ENCODE results near the gene SLC27A5. TPM values are rescaled to one million over a fixed set of nuclear protein-coding genes. Genes with fewer than 3 reads are reported as not detected.
"Not testable (repeated sequence)": the region's sequence is repeated elsewhere in the genome, so short reads cannot be mapped to it uniquely, and the experiment has no call there.

SLC27A5 gene
- polyA plus RNA-seq, 5 donors, result 5.8 to 9.5 (median 7.8) TPM

- DNase-seq, result no peak
Observed at GRCh38 chr19:58471736-58472135, 40.1 kb downstream of the SLC27A5 start.

GRCh38 chr19:58470837-58471543, 40.8 kb downstream of the SLC27A5 start:
- not testable (repeated sequence) for DNase-seq

- DNase-seq, result no peak
Observed at GRCh38 chr19:58469241-58470013, 42.4 kb downstream of the SLC27A5 start.

GRCh38 chr19:58468216-58468839, 43.5 kb downstream of the SLC27A5 start:
- no peak for DNase-seq

- DNase-seq, result peak; percentile 96
Observed at GRCh38 chr19:58466760-58467589, 44.8 kb downstream of the SLC27A5 start, which contains the start of gene ZNF324. ZNF324 (plus strand) TSS chr19:58467080; CDS start chr19:58469186, 2,106 bp downstream.

GRCh38 chr19:58466089-58466759, 45.6 kb downstream of the SLC27A5 start:
- DNase-seq, result no peak

GRCh38 chr19:58460039-58460438, 51.8 kb downstream of the SLC27A5 start:
- DNase-seq, result no peak

- DNase-seq, result no peak
Observed at GRCh38 chr19:58456111-58456510, 55.7 kb downstream of the SLC27A5 start.

- no peak for DNase-seq
Observed at GRCh38 chr19:58455306-58455705, 56.5 kb downstream of the SLC27A5 start.

- DNase-seq, result no peak
Observed at GRCh38 chr19:58453743-58454142, 58.0 kb downstream of the SLC27A5 start.

GRCh38 chr19:58451358-58452101, 60.3 kb downstream of the SLC27A5 start, which contains the start of gene ZNF324B:
ZNF324B (plus strand) TSS chr19:58451622; CDS start chr19:58453702, 2,080 bp downstream.
- peak; percentile 94 to 96 for DNase-seq

GRCh38 chr19:58450856-58451357, 60.9 kb downstream of the SLC27A5 start:
- DNase-seq, result no peak

GRCh38 chr19:58449980-58450379, 61.8 kb downstream of the SLC27A5 start:
- DNase-seq, result not testable (repeated sequence)

GRCh38 chr19:58448860-58449259, 62.9 kb downstream of the SLC27A5 start:
- DNase-seq, result not testable (repeated sequence)

Other genes starting within 250 kb of the SLC27A5 start
- 10 to 100 TPM in 1 of 5 donors, 1 to 10 TPM in 4; 7.0 to 10.4 (median 9.7) TPM for gene ZNF8, start 233.0 kb downstream of the SLC27A5 start, polyA plus RNA-seq (ENCODE audit: insufficient read depth in 1 of 5, insufficient read length in 5 of 5, low replicate concordance in 1 of 5)
- gene ERVK3-1, start 206.6 kb downstream of the SLC27A5 start, polyA plus RNA-seq (ENCODE audit: insufficient read depth in 1 of 5, insufficient read length in 5 of 5, low replicate concordance in 1 of 5), result 10 to 100 TPM; 50.7 to 57.1 (median 53.8) TPM
- gene ZSCAN22, start 185.0 kb downstream of the SLC27A5 start, polyA plus RNA-seq (ENCODE audit: insufficient read depth in 1 of 5, insufficient read length in 5 of 5, low replicate concordance in 1 of 5), result 1 to 10 TPM; 3.6 to 4.5 (median 3.9) TPM
- 1 to 10 TPM in 3 of 5 donors, under 1 TPM in 2; 0.90 to 4.6 (median 1.9) TPM for gene A1BG, start 158.5 kb downstream of the SLC27A5 start, polyA plus RNA-seq (ENCODE audit: insufficient read depth in 1 of 5, insufficient read length in 5 of 5, low replicate concordance in 1 of 5)
- gene ZNF497, start 149.2 kb downstream of the SLC27A5 start, polyA plus RNA-seq (ENCODE audit: insufficient read depth in 1 of 5, insufficient read length in 5 of 5, low replicate concordance in 1 of 5), result 1 to 10 TPM; 2.5 to 4.7 (median 3.0) TPM
- gene ZNF837, start 131.0 kb downstream of the SLC27A5 start, polyA plus RNA-seq (ENCODE audit: insufficient read depth in 1 of 5, insufficient read length in 5 of 5, low replicate concordance in 1 of 5), result 1 to 10 TPM; 1.4 to 4.2 (median 2.2) TPM
- gene RPS5, start 124.7 kb downstream of the SLC27A5 start, polyA plus RNA-seq (ENCODE audit: insufficient read depth in 1 of 5, insufficient read length in 5 of 5, low replicate concordance in 1 of 5), result 1,000 to 10,000 TPM; 1,196 to 1,701 (median 1,259) TPM
- not detected for gene RNF225, start 116.3 kb downstream of the SLC27A5 start, polyA plus RNA-seq (ENCODE audit: insufficient read depth in 1 of 5, insufficient read length in 5 of 5, low replicate concordance in 1 of 5)
- 10 to 100 TPM in 2 of 5 donors, 1 to 10 TPM in 3; 8.0 to 11.3 (median 9.9) TPM for gene ZNF584, start 103.3 kb downstream of the SLC27A5 start, polyA plus RNA-seq (ENCODE audit: insufficient read depth in 1 of 5, insufficient read length in 5 of 5, low replicate concordance in 1 of 5)
- 10 to 100 TPM in 4 of 5 donors, 1 to 10 TPM in 1; 7.8 to 11.3 (median 10.7) TPM for gene ZNF132, start 71.8 kb downstream of the SLC27A5 start, polyA plus RNA-seq (ENCODE audit: insufficient read depth in 1 of 5, insufficient read length in 5 of 5, low replicate concordance in 1 of 5)
- gene ZNF324B, start 60.4 kb downstream of the SLC27A5 start, polyA plus RNA-seq (ENCODE audit: insufficient read depth in 1 of 5, insufficient read length in 5 of 5, low replicate concordance in 1 of 5), result 1 to 10 TPM; 4.6 to 8.0 (median 6.7) TPM
- 10 to 100 TPM in 1 of 5 donors, 1 to 10 TPM in 4; 6.8 to 10.1 (median 8.5) TPM for gene ZNF324, start 44.9 kb downstream of the SLC27A5 start, polyA plus RNA-seq (ENCODE audit: insufficient read depth in 1 of 5, insufficient read length in 5 of 5, low replicate concordance in 1 of 5)
- gene ZNF446, start 35.6 kb downstream of the SLC27A5 start, polyA plus RNA-seq (ENCODE audit: insufficient read depth in 1 of 5, insufficient read length in 5 of 5, low replicate concordance in 1 of 5), result 10 to 100 TPM; 12.0 to 16.5 (median 14.0) TPM
- gene ZBTB45, start 7.8 kb upstream of the SLC27A5 start, polyA plus RNA-seq (ENCODE audit: insufficient read depth in 1 of 5, insufficient read length in 5 of 5, low replicate concordance in 1 of 5), result 10 to 100 TPM in 2 of 5 donors, 1 to 10 TPM in 3; 7.2 to 17.2 (median 9.1) TPM
- 100 to 1,000 TPM; 459 to 685 (median 528) TPM for gene TRIM28, start 32.1 kb upstream of the SLC27A5 start, polyA plus RNA-seq (ENCODE audit: insufficient read depth in 1 of 5, insufficient read length in 5 of 5, low replicate concordance in 1 of 5)
- 100 to 1,000 TPM in 1 of 5 donors, 10 to 100 TPM in 4; 83.6 to 114 (median 94.7) TPM for gene CHMP2A, start 43.1 kb upstream of the SLC27A5 start, polyA plus RNA-seq (ENCODE audit: insufficient read depth in 1 of 5, insufficient read length in 5 of 5, low replicate concordance in 1 of 5)
- 10 to 100 TPM; 64.8 to 90.5 (median 77.1) TPM for gene UBE2M, start 46.6 kb upstream of the SLC27A5 start, polyA plus RNA-seq (ENCODE audit: insufficient read depth in 1 of 5, insufficient read length in 5 of 5, low replicate concordance in 1 of 5)
- gene MZF1, start 61.3 kb upstream of the SLC27A5 start, polyA plus RNA-seq (ENCODE audit: insufficient read depth in 1 of 5, insufficient read length in 5 of 5, low replicate concordance in 1 of 5), result 10 to 100 TPM; 27.0 to 49.9 (median 40.9) TPM

Measured in right lung (tissue), 5 donors.